Measurements from ENCODE around the gene SFSWAP.

The SFSWAP gene

DNA sequence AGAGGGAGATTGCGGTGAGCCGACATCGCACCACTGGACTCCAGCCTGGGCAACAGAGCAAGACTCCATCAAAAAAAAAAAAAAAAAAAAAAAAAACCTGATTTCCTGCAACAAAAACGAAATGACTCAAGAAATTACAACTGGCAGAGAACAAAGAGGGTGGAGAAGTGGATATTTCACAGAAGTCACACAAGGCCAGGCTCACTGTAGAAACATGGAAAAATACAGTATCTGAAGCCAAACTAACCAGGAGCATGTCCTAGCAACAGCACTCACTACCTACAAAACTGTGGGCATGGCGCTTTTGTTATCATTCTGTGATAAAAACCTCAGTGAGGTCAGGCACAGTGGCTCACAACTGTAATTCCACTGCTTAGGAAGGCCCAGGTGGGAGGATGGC lies 105.6 kb downstream of the SFSWAP start:
- no peak for DNase-seq (ENCODE audit: low read depth)

DNA sequence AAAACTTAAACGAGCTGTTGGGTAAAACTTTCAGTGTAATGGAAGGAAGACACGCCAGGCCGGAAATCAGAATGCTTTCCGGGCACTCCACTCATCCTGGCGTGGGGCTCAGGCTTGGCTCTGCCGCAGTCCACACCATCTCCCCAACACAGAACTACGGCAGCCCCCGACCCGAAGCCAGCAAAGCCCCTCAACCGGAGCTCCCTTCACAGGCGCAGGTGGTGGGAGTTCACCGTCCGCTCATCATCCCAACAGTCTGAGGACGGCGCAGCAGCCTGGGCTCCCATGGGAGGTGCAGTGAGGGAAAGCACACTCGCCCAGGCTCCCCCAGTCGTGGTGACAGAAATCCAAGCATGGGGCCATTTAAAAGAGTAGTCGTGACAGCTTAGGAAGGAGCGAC lies 106.4 kb downstream of the SFSWAP start:
- no peak for DNase-seq (ENCODE audit: low read depth)

DNA sequence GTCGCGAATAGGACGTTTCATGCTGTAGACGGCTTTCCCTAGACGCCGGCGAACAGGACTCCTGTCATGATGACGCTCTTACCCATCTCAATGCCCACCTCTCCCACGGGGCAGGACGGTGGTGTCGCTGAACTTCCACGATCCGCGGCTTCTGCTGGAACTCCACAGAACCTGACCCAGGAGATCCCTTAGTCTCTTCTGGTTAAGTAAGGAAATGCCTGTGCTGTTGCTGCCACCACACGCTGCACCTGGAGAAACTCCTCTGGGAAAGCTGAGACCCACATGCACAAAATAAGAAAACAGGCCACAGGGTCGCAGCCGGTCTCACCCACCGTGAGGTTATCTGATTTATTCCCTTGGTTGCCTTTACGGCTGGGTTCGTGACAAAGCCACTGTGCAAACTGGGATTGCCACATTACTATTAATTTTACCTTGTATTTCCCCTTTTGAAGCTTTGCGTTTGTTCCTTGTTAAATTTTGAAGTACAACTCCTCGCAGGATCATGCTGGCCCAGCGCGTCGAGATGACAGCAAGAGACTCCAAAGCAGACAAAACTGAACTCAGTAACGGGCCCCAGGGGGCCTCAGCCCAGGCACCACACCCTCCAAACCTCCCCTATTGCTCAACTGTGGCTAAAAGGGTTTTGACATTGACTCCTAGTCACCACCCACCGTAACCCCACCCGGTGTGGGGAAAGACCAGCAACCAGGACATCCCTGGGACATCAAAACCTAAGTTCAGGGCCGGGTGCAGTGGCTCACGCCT lies 108.1 kb downstream of the SFSWAP start:
- DNase-seq (ENCODE audit: low read depth) = no peak

DNA sequence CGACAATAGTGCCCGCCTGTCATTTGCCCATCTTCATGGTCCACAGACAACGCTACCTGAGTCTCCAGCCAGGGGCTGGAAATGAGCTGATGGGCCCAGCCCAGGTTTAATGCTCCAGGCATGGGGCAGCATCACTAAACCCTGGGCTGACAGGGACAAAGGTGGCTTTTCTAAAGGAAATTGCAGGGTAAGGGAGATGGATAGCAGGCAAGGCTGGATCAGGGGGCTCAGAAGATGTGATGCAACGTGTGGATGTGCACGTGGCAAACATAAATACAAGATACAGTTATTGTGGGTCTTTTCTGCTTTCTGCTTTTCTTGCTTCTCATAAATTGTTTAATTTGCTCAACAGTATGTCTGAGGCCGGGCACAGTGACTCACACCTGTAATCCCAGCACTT lies 113.6 kb downstream of the SFSWAP start:
- DNase-seq (ENCODE audit: low read depth) = no peak

DNA sequence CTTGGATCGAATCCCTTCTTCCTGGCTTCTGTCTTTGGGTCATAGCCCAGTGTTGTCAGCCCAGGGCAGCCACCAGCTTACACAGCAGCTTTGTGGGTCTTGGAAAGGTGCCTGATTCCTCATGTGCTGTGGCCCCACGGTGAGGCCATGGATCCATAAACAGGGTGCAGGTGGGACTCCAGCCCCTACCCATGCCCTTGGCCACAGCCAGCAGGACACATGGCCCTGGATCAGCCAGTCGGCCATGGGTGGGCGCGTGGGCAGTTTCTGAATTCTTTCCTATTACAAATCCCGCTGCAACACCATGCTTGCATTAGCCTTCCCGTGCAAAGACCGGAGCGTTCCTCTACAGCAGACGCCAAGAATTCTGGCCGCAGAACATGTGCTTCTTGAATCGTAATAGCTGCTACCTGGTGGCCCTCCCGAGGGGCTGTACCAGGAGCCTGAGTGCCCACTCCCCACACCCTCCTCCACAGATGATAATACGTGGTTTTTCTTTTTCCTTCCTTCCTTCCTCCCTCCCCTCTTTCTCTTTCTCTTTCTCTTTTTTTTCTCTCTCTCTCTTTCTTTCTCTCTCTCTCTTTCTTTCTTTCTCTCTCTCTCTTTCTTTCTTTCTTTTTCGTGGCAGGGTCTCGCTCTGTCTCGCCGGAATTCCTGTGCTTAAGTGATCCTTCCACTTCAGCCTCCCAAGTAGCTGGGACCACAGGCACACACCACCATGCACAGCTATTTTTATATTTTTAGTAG lies 114.4 kb downstream of the SFSWAP start:
- no peak for DNase-seq (ENCODE audit: low read depth)

DNA sequence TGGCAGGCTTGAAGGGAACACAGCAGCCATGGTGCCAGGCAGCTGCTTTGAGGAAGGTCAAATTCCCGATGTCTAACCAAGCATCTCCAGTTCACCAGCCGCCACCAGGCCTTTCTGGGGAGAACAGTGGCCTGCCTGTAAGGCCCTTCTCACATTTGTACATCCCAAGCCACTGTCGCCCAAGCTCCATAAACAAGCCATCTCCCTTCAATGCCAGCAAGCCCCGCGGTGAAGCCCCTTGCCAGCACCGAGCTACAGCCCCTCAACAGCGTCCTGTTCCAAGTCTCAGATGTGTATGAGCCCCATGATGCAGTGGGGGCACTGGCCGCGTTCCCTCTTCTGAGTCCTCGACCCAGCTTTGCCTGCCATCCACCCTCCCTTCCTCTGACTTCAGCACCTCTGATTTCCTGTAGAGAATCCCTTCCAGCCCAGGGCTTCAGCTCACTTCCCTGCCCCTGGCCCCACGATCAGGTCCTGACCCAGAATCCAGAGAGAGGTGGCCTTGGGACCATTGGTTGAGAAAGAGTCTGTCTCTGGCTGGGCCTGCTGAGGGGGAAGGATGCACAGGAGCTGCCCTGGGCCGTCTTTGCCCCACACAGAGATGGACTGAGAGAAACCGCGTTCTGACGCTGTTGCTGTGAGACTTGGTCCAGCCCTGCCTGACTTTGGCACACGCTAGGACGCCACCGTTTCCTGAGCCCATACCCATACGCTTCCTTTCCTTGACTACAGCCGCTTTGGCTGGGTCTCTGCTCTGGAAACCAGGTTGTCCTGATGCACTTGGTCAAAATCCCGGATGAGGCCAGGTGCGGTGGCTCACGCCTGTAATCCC lies 115.4 kb downstream of the SFSWAP start:
- DNase-seq (ENCODE audit: low read depth) = no peak

DNA sequence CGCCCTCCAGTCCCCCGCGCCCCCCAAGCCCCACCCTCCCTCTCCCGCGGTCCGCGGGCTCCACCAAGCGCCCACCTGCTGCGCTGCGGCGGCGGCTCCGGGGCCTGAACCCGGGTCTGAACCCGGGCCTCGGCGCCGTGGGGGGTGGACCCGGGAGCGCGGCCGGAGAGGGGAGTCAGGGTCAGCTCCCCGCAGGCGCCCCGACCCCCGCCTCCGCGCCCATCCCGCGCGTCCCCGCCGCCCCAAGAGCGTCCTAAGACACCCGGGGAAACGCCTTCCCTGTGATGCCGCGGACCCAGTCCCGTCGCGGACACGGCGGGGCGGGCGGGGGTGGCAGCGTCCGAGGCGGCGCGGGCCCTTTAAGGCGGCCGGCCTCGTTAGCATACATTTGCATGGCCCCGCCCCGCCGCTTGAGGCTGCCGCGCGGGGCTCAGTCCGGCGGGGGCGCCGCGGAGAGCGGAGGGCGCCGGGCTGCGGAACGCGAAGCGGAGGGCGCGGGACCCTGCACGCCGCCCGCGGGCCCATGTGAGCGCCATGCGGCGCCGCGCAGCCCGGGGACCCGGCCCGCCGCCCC lies 117.2 kb downstream of the SFSWAP start, which contains the start of gene MMP17:
MMP17 (plus strand) TSS at position 433 of the 574 bp plus-strand sequence; CDS start at position 535, 102 bp downstream.
- DNase-seq (ENCODE audit: low read depth) = peak; percentile 58

DNA sequence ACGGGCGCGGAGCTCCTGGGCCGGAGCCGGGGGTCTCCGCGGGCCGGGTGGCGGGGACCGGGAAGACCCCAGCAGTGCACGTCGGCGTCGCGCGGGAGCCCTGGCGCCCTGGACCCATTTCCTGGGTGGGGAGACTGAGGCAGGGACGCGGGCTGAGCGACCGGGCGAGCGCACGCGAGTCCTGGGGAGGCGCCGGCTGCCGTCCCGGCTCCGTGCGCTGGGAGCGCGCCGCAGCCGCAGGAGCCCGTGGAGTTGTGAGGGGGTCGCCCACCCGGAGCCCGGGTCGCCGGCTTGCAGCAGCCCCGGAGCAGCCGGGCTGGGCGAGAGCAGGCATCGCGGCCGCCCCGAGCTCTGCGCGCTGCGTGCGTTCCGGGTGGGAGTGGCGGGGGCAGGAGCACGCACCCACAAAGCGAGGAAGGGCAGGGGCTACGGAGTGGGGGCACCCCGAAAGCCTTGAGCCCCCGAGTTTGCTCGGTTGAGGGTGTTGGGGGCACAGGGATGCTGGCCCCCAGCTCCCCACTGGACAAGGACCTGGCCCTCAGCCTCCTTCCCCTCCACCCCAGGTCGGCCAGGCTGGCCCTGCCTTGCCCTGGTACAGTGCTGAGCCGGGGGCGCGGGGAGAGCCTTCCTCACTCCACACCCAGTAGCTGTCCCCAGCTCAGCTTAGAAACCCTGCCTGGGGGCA lies 117.9 kb downstream of the SFSWAP start:
- DNase-seq (ENCODE audit: low read depth) = peak; percentile 30

DNA sequence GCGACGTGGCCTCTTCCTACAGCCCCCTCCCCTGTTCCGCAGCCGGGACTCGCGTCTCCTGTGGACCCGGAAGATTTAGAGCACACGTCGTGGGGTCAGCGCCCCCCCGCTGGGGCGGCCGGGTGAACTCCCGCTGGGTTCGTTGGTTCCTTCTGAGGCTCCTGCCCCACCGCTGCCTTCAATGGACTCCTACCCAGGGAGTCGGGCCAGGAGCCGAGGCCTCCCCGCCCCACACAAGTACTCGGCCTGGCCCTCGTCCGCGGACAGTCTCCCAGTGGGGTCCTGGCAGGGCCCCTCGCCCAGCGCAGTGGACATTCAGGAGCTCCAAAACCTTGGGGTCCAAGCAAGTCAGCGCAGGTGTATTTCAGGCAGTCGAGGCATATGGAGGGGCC lies 118.5 kb downstream of the SFSWAP start:
- peak; percentile 31 for DNase-seq (ENCODE audit: low read depth)

DNA sequence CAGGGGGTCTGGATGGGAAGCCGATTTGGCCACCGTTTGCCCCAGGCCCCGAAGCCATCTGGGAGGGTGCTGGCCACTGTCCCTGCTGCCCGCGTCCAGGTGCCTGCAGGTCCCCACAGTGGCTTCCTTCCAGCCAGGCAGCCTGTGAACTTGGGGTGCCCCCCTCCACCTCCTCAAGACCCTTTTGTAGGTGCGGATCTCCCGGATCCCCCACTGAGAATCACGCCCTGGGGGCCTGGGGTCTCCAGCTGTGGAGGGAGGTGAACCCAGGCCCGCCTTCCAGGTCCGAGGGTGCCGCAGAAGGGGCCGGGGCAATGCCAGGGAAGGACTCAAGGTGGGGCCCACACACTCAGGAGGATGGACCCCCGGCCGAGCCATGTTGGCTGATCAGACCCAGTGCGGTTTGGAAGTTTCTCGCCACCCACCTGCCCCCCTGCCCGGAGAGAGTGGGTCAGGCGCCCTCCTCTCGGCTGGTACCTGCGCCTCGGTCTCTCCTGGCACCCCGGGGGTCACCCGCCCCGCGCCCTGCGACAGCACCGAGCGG lies 119.0 kb downstream of the SFSWAP start:
- no peak for DNase-seq (ENCODE audit: low read depth)

DNA sequence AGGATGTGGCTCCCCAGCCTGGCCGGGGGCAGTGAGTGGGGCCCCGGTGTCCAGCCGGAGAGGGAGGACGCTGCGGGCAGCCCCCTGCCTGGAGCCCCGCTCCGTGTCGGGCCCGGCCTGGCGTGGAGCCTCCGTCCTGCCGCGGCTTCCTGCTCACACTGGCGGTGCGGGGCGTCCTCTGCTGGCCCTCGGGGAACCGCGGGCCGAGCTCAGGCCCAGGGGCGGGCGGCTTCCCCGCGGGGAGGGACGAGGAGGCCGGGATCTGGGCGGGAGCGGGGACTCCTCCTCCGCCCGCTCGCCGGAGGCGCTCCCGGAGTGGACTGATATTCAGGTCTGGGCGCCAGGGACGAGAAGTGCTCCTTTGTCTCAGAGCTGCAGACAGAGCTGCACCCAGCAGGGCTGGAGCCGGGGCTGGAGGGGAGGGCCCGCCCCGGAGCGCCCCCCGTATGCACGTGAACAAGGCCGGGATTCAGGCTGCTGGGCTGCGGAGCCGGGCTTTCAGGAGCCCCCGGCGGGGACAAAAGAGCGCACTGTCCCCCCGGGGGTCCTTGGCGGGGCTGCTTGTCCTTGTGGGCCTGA lies 119.5 kb downstream of the SFSWAP start:
- peak; percentile 88 for DNase-seq (ENCODE audit: low read depth)

DNA sequence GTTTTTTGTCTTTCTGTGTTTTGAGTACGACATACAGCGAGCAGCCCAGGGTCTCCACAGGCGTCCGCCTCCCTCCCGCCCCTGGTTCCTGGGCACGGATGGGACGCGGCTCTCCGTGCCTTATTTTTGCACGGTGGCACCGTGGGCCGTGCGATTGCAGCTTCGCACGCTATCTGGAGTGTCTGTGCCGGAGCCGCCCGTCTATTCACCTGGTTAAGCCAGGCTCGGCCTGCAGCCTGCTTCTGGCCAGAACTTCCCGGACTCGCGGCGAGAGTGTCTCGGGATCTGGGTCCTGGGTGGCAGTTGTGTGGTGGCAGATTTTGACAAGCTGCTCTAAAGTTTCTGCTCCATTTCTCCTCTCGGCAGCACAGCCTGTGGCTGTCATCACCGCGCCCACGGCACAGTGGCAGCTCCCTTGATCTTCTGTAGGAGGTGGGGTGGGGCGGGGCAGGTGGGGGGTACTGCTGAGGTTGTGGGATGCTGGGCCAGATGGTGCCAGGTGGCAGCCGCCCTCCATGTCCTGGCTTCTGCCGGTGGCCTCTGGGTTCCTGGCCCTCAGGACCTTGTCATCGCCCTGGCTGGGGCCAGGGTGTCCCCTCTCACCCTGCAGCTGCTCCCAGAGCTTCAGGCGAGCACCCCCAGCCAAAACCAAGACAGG lies 120.2 kb downstream of the SFSWAP start:
- DNase-seq (ENCODE audit: low read depth) = peak; percentile 20

DNA sequence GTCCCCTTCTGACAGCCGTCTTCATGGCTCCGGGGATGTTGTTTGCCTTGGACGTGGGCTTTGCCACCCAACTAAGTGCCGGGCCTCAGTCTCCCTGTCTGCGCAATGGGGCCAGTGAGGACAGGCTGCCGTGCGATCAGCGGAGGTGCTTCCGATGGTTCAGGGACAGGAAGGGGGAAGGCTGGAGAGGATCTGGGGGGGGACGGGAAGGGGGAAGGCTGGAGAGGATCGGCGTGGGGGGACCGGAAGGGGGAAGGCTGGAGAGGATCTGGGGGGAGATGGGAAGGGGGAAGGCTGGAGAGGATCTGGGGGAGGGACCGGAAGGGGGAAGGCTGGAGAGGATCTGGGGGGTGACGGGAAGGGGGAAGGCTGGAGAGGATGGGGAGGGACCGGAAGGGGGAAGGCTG lies 120.7 kb downstream of the SFSWAP start:
- peak; percentile 54 for DNase-seq (ENCODE audit: low read depth)

DNA sequence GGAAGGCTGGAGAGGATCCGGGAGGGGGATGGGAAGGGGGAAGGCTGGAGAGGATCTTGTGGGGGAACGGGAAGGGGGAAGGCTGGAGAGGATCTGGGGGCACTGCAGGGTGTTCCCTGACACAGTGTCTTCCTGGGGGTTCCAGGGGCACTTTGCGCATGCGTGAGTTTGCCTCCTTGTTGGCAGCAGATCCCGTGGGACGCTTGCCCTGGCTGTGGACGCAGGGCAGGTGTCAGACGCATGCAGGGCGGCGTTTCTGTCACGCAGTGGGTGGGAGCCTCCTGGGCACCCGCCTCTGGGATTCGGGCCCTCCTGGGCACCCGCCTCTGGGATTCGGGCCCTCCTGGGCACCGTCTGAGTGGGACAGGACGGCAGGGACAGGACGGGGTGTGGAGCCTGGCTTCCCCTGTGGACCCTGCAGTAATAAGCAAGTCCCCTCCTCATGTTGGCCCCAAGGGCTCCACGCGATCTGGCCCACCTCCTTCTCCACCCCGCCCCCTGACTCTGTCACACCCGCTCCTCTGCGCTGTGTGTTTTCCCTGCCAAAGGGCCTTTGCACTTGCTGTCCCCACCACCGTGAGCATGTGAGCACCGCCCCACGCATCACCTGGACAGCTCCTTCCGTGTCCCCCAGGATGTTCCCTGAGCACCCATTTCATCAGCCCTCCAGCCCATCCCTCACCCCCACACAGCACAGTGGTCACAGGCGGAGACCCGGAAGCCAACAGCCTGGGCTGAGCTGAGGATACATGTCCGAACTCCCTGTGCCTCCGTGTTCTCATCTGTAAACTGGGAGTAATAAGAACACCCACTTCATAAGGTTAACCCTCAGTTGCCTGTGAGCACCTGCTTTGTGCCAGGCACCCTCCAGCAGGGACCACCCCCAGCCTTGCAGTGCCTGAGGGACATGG lies 121.7 kb downstream of the SFSWAP start:
- DNase-seq (ENCODE audit: low read depth) = peak; percentile 31

DNA sequence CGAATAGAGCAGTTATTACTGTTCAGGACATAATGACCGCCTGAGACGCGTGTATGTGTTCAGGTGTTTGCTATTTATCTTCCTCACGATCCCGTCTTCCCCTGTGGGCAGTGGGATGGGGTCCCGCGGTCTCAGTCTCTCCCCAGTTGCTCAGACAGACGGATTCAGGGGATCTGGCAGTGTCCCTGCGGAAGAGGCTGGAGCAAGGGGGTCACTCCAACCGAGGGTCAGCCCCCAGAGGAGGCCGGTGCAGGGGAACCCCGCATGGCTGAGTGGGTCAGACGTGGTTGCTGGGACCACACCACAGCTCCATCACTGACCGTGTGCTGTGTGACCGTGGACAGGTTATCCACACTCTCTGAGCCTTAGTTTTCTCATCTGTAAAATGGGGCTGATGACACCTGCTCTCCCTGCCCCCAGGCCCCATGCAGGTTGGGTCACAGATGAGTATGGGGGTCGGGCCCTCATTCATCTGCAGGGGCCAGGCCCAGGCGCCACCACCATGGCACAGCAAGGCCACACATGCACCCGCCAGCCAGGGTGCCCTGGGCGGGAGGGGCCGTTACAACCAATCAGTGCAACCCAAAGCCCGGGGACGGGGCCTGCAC lies 122.5 kb downstream of the SFSWAP start:
- DNase-seq (ENCODE audit: low read depth) = no peak

DNA sequence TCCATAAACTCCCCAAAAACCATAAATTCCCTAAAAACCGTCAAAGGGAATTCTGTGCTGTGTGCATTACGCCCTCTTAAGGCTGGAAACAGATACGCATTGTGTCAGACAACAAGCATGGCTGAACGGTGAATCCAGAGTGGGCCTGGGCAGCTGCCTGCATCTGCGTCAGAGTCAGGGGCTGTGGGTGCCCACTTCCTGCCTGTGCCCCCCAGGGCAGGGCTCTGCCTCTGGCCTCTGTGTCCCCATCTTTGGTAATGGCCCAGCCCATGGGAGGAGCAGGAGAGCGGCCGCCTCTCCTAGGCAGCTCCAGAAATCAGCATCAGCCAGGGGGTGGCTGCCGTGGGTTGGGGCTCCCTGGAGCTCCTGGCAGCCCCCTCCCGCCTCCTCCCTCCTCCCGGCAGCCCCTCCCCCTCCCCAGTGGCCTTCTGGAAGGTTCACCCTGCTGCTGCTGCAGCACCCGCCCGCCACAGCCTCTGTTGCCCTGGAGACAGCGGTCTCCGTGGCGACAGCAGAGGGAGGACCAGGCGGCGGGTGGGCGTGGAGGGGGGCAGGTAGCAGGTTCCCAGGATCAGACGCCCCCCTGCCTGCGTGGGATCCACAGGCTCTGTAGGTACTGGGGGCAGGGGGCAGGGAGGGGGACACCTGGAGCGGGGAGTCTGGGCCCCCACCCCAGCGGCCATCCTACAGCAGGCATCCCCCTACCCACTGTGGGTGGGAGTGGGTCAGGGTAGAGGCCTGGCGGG lies 123.2 kb downstream of the SFSWAP start:
- peak; percentile 44 for DNase-seq (ENCODE audit: low read depth)

DNA sequence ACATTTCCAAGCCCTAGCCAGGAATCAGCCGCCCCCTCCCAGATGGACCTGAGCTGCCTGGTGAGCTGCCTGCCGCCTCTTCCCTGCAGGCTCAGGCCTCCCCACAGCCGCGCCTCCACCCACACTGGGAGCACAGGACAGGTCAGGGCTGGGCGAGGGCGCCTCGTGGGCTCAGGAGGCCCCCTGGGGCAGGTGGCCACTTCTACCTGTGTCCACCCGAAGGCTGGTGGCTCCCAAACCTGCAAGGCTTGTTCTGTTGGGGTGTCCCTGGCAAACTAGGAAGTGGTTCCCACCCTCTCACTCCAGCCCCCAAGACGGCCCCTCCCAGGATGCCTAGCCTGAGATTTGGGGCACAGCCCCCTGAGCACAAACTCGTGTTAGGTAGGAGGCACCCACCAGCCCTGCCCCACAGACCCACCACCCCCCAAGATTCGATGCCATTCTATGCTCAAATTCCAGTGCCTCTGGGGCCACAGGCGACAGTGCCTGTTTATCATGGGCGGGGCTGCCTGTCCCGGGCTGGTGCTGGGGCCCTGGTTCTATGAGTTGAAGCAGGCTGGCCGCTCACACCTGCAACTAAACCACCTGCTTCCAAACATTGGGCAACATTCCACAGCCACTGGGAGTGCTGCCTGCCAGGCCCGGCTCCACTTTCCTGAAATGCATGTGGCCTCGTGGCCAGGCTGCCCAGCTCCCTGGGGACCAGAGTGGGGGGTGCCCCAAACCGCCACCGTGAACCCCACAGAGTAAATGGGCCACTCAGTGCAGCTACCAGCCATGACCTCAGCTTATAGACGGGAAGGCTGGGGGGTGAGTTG lies 124.1 kb downstream of the SFSWAP start:
- no peak for DNase-seq (ENCODE audit: low read depth)

All from iris pigment epithelial cell (primary cell).